ENCODE measurements around the gene SYT1. TPM values are rescaled to one million over a fixed set of nuclear protein-coding genes. Genes with fewer than 3 reads are reported as not detected.

SYT1 gene
- total RNA-seq, 1 donor from 2014 or later = 0.59 TPM

DNA sequence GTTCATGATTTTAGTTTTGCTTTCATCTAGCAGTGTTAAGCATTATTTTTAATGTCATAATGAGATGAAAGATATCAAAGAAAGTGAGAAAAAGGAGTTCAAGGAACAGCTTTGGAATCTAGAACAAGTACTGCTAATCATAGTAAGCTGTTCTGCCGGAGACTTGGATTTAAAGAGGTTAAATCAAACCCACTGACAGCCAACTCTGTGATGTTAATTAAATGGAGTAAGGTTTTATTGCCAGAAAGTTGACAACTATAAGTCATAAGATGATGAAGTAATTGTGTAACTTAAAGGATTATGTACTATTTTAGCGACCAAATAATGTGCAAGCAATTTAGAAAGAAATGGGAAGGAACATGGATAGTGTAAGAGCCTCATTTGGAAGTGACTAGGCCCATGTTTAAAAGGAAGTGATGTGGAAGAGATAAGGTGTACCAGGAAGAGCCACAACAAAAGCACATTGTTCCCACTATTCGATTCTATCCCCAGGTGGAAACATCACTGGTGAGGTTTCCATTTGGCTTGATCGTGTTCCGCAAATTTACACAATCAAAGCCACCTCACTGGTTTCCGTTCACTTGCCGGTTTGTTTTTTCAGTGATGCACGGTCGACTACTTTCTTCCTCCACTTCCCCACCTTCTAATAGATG, 437.7 kb downstream of the SYT1 start:
- TF ChIP-seq, protein P1, sequence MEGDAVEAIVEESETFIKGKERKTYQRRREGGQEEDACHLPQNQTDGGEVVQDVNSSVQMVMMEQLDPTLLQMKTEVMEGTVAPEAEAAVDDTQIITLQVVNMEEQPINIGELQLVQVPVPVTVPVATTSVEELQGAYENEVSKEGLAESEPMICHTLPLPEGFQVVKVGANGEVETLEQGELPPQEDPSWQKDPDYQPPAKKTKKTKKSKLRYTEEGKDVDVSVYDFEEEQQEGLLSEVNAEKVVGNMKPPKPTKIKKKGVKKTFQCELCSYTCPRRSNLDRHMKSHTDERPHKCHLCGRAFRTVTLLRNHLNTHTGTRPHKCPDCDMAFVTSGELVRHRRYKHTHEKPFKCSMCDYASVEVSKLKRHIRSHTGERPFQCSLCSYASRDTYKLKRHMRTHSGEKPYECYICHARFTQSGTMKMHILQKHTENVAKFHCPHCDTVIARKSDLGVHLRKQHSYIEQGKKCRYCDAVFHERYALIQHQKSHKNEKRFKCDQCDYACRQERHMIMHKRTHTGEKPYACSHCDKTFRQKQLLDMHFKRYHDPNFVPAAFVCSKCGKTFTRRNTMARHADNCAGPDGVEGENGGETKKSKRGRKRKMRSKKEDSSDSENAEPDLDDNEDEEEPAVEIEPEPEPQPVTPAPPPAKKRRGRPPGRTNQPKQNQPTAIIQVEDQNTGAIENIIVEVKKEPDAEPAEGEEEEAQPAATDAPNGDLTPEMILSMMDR (IDR thresholded peaks at IDR 0.05) = no peak
- DNase-seq (ENCODE audit: extremely low spot score, unreplicated experiment) = no peak

DNA sequence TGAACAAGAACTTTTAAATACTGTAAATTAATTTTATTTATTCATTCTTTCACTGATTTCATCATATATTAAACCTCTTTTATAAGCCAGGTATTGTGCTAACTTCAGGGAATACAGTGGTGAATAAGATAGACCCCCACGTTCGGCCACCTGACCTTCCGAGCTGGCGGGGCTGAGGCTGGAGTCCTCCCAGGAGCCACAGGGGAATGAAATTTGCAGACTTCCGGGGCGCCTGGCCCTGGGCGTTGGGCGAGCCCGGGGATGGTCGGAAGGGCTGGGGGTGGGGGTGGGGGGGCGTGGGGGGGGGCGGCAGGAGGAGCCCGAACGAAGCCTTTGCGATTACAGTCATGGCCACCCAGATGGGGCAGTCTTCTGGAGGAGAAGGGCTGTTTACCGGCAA, 442.8 kb downstream of the SYT1 start:
- H3K36me3 Mint-ChIP-seq (ENCODE audit: unreplicated experiment) = no peaks in the 10 kb centered on the region
- DNase-seq (ENCODE audit: extremely low spot score, unreplicated experiment) = no peak
- no peaks in the 10 kb centered on the region for H3K9me3 Mint-ChIP-seq (ENCODE audit: unreplicated experiment)
- peaks cover 3% of the 10 kb centered on the region for H3K4me1 Mint-ChIP-seq (ENCODE audit: unreplicated experiment)
- no peaks in the 10 kb centered on the region for H3K27me3 Mint-ChIP-seq (ENCODE audit: unreplicated experiment)
- no peak overlapping the region for H3K4me3 Mint-ChIP-seq (ENCODE audit: unreplicated experiment)
- no peak overlapping the region for H3K27ac Mint-ChIP-seq (ENCODE audit: unreplicated experiment)
- TF ChIP-seq, protein P1 (IDR thresholded peaks at IDR 0.05) = no peak

More for the DNA sequence above, 437.7 kb downstream of the SYT1 start:
- Mint-ChIP-seq H3K27me3 (ENCODE audit: unreplicated experiment) (peaks cover 4% of the 10 kb centered on the region), H3K4me3 (ENCODE audit: unreplicated experiment) (no peak overlapping the region), H3K27ac (ENCODE audit: unreplicated experiment) (no peak overlapping the region), H3K4me1 (ENCODE audit: unreplicated experiment) (peaks cover 4% of the 10 kb centered on the region), H3K36me3 (ENCODE audit: unreplicated experiment) (no peaks in the 10 kb centered on the region), H3K9me3 (ENCODE audit: unreplicated experiment) (no peaks in the 10 kb centered on the region)

DNA sequence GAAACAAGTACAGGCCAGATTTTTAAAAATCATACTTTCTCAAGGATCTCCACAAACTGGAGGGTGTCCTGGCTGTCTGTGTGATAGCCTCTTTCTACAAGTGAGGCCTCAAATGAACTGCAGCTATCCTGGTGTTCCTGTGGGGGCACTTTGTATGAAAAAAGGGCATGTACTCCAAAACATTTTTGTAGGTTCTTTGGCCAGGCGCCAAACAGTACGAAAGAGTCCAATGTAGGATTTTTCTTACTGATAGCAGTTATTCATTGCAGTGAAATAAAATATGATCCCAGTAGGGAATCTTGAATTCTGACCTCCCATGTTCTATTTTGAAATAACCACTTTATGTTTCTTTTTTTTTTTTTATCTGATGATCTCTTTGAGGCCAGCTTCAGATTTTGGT, 444.5 kb downstream of the SYT1 start:
- Mint-ChIP-seq H3K4me3 (ENCODE audit: unreplicated experiment) (no peak overlapping the region), H3K27me3 (ENCODE audit: unreplicated experiment) (no peaks in the 10 kb centered on the region), H3K9me3 (ENCODE audit: unreplicated experiment) (no peaks in the 10 kb centered on the region), H3K4me1 (ENCODE audit: unreplicated experiment) (peaks cover 3% of the 10 kb centered on the region), H3K36me3 (ENCODE audit: unreplicated experiment) (no peaks in the 10 kb centered on the region), H3K27ac (ENCODE audit: unreplicated experiment) (no peak overlapping the region)
- DNase-seq (ENCODE audit: extremely low spot score, unreplicated experiment) = no peak
- TF ChIP-seq, protein P1 (IDR thresholded peaks at IDR 0.05) = no peak

DNA sequence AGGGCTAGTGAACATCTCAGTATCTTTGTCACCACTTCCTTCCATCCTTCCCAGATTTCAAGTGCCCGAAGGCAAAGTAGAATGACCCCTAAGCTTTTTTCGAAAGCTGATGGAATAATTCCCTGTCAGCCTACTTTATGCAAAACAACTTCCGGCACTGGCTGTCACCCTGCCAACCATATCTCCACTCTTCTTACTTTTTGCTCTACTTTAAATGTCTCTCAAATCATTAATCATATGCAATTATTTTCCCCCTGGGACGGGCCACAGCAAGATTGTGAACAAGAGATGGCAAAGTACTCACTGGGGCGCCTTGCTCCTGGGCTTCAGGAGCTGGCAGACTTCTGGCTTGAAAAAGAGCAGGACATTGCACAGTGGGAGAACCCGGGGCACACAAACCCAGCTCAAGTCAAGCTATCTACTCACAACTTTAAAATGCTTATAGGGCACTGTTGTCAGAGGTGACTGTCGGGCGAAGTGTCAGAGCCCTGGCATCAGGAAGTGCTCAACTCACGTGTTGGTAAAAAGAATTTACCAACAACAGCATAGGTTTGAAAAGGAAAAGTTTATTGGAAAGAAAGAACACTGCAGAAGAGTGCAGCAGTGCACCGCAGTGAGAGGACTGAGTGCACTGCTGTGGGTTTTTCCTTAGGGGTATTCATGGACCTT, 452.7 kb downstream of the SYT1 start:
- no peaks in the 10 kb centered on the region for H3K36me3 Mint-ChIP-seq (ENCODE audit: unreplicated experiment)
- no peak overlapping the region for H3K4me3 Mint-ChIP-seq (ENCODE audit: unreplicated experiment)
- H3K27me3 Mint-ChIP-seq (ENCODE audit: unreplicated experiment) = no peaks in the 10 kb centered on the region
- H3K4me1 Mint-ChIP-seq (ENCODE audit: unreplicated experiment) = peaks cover 3% of the 10 kb centered on the region
- TF ChIP-seq, protein P1 (IDR thresholded peaks at IDR 0.05) = no peak
- DNase-seq (ENCODE audit: extremely low spot score, unreplicated experiment) = no peak
- H3K27ac Mint-ChIP-seq (ENCODE audit: unreplicated experiment) = no peak overlapping the region
- no peaks in the 10 kb centered on the region for H3K9me3 Mint-ChIP-seq (ENCODE audit: unreplicated experiment)

DNA sequence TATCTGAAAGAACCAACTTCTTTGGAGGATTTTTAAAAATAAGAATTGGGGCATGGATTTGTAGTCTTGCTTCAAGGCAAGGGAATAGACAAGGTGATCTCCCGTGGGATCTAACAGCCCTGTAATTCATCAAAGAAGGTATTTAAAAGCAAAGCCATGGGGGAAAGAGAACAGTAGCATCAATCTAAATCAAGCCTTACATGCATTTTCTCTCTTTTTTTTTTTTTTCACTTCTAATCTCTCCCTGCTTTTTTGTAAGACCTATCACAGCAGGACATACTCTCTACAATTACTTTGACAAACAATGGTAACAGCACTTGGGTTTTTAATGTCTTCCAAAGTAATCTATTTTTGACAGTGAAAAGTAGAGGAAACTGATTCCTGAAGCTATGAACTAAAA, 458.3 kb downstream of the SYT1 start:
- H3K4me3 Mint-ChIP-seq (ENCODE audit: unreplicated experiment) = no peak overlapping the region
- H3K9me3 Mint-ChIP-seq (ENCODE audit: unreplicated experiment) = no peaks in the 10 kb centered on the region
- no peaks in the 10 kb centered on the region for H3K4me1 Mint-ChIP-seq (ENCODE audit: unreplicated experiment)
- no peak for DNase-seq (ENCODE audit: extremely low spot score, unreplicated experiment)
- H3K27ac Mint-ChIP-seq (ENCODE audit: unreplicated experiment) = no peak overlapping the region
- H3K36me3 Mint-ChIP-seq (ENCODE audit: unreplicated experiment) = no peaks in the 10 kb centered on the region
- peaks cover 5% of the 10 kb centered on the region for H3K27me3 Mint-ChIP-seq (ENCODE audit: unreplicated experiment)
- TF ChIP-seq, protein P1 (IDR thresholded peaks at IDR 0.05) = no peak

Measured in osteocyte (in vitro differentiated cells).